ENCODE data around the gene SLC7A7. TPM values are rescaled to one million over a fixed set of nuclear protein-coding genes. Genes with fewer than 3 reads are reported as not detected.
"Not testable (repeated sequence)": the region's sequence is repeated elsewhere in the genome, so short reads cannot be mapped to it uniquely, and the experiment has no call there.

Gene SLC7A7
- total RNA-seq, 1 donor from 2014 or later: 33.7 TPM

DNA sequence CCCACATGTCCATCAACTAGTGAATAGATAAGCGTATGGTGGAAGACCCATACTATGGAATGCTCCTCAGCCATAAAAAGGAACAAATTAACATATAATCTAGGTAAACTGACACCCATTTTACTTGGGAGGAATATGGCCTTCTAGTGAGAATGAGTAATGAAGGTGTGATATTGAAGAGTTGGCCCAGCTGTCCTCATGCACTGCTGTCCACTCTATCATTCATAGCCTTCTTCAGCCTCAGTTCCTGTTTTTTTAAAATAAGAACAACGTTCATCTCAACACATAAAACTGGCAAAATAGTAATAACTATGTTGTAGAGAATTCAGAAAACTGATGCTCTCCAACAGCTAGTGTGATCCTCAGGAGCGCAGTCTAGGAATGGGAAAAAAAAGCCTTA is 75.2 kb downstream of the SLC7A7 start:
- intact Hi-C loops (cut with micrococcal nuclease): loop anchor here (10.0 kb wide), 1 partner anchor 85 kb away; no protein-coding TSS in a partner anchor

DNA sequence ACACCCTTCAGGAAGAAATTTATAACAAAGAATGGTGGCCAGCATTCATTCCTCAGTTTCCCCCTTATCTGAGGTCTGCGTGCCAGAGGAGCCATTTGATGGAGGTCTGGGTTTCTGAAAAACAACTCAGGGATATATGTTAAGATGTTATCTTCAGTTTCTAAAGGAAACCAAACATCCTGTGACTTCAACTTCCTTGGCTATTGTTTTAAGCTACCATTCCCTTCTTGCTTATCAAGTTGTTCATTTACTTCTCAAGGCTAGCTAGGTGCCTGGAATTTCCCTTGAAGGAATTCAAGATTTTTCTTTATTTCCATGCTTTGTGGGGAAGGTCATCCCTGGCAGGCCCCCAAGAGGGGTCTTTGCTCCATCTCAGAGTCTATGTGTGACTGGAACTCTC is 75.8 kb downstream of the SLC7A7 start:
- no peaks in the 10 kb centered on the region for H3K9me3 Mint-ChIP-seq
- no peak for TF ChIP-seq CTCF (IDR thresholded peaks at IDR 0.05)
- no peak overlapping the region for H3K4me3 Mint-ChIP-seq
- ATAC-seq (ENCODE audit: low read depth) (no peak), DNase-seq (no peak)
- H3K4me1 Mint-ChIP-seq: peaks cover 4% of the 10 kb centered on the region
- intact Hi-C loops (cut with micrococcal nuclease): no loop called here
- CTCF ChIA-PET: no interaction called here
- no peaks in the 10 kb centered on the region for H3K36me3 Mint-ChIP-seq (ENCODE audit: low read depth)
- H3K27me3 Mint-ChIP-seq: no peaks in the 10 kb centered on the region
- H3K27ac Mint-ChIP-seq: no peak overlapping the region
- POLR2A ChIA-PET: no interaction called here

More for the DNA sequence above, 75.2 kb downstream of the SLC7A7 start:
- Mint-ChIP-seq H3K9me3 (no peaks in the 10 kb centered on the region), H3K27ac (no peak overlapping the region), H3K4me3 (no peak overlapping the region), H3K27me3 (no peaks in the 10 kb centered on the region), H3K36me3 (ENCODE audit: low read depth) (no peaks in the 10 kb centered on the region), H3K4me1 (peaks cover 4% of the 10 kb centered on the region)
- DNase-seq (no peak), ATAC-seq (ENCODE audit: low read depth) (no peak)
- ChIA-PET CTCF (no interaction called here), POLR2A (no interaction called here)
- no peak for TF ChIP-seq CTCF (IDR thresholded peaks at IDR 0.05)

- Mint-ChIP-seq H3K9me3 (no peaks in the 10 kb centered on the region), H3K36me3 (ENCODE audit: low read depth) (no peaks in the 10 kb centered on the region), H3K27ac (no peak overlapping the region), H3K27me3 (no peaks in the 10 kb centered on the region), H3K4me3 (no peak overlapping the region), H3K4me1 (peaks cover 4% of the 10 kb centered on the region)
- CTCF ChIA-PET: no interaction called here
- no peak for TF ChIP-seq CTCF (IDR thresholded peaks at IDR 0.05)
- intact Hi-C loops (cut with micrococcal nuclease): no loop called here
- ATAC-seq (ENCODE audit: low read depth) (peak; percentile 57), DNase-seq (no peak)
- POLR2A ChIA-PET: interaction anchor here (0.7 kb wide), 1 partner anchor 12 kb away, joined by 3 read pairs; no protein-coding TSS in a partner anchor
Measured at GRCh38 chr14:22737052-22737451, 78.2 kb downstream of the SLC7A7 start.

DNA sequence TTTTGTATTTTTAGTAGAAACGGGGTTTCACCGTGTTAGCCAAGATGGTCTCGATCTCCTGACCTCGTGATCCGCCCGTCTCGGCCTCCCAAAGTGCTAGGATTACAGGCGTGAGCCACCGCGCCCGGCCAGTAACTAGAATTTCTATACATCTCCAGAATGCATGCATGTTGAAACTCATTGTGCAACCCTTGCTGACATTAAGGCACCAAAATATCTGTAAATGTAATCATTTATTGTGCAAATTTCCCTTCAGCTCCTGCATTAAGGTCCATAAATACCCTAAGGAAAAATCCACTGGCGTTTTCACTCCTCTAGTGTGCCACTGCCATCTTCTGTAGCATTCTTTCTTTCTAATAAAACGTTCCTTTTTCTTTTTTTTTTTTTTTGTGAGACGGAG is 78.9 kb downstream of the SLC7A7 start:
- ATAC-seq (ENCODE audit: low read depth); H3K9me3 Mint-ChIP-seq; H3K27ac Mint-ChIP-seq; H3K4me1 Mint-ChIP-seq; H3K4me3 Mint-ChIP-seq; DNase-seq; intact Hi-C loops (cut with micrococcal nuclease); CTCF ChIA-PET; H3K36me3 Mint-ChIP-seq (ENCODE audit: low read depth); H3K27me3 Mint-ChIP-seq: not testable (repeated sequence)
- POLR2A ChIA-PET: interaction anchor here (0.7 kb wide), 2 partner anchors 13 to 295 kb away, joined by 3 to 13 read pairs; no protein-coding TSS in a partner anchor

DNA sequence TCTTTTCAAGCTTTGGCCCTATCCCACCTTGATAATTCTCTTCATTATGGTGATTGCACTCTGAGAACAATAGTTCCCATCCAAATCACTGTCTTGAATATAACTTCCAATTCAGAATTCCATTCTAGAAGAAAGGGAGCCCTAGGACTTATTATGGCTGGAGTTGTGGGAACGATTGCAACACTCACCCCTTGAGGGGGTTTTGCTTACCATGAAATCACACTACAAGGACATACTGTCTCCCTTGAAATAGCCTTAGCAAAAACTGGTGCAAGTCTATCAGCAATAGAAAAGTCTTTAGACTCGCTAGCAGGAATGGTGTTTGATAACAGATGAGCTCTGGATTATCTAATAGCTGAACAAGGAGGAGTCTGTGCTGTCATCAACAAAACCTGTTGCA is 80.1 kb downstream of the SLC7A7 start:
- POLR2A ChIA-PET: no interaction called here
- peaks cover 4% of the 10 kb centered on the region for H3K4me1 Mint-ChIP-seq
- DNase-seq: no peak
- no peak overlapping the region for H3K4me3 Mint-ChIP-seq
- H3K27ac Mint-ChIP-seq: no peak overlapping the region
- no peak for ATAC-seq (ENCODE audit: low read depth)
- peaks cover 4% of the 10 kb centered on the region for H3K27me3 Mint-ChIP-seq
- no peak for TF ChIP-seq CTCF (IDR thresholded peaks at IDR 0.05)
- no peaks in the 10 kb centered on the region for H3K36me3 Mint-ChIP-seq (ENCODE audit: low read depth)
- H3K9me3 Mint-ChIP-seq: no peaks in the 10 kb centered on the region
- CTCF ChIA-PET: no interaction called here
- intact Hi-C loops (cut with micrococcal nuclease): no loop called here

DNA sequence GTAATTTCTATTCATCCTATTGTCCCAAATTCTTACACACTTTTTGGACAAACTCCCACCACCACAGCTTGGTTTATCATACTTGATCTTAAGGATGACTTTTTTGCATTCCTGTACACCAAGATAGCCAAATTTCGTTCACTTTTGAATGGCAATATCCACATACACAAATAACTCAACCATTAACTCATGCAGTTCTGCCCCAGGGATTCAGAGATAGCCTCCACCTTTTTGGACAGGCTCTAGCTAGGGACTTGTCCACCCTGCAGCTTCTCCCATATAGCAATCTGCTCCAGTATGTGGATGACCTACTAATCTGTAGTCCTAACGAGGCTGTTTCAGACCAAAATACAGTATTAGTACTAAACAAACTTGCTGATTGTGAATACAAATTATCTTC is 81.4 kb downstream of the SLC7A7 start:
- H3K9me3 Mint-ChIP-seq: no peaks in the 10 kb centered on the region
- peaks cover 4% of the 10 kb centered on the region for H3K4me1 Mint-ChIP-seq
- intact Hi-C loops (cut with micrococcal nuclease): no loop called here
- no peak overlapping the region for H3K27ac Mint-ChIP-seq
- no peak overlapping the region for H3K4me3 Mint-ChIP-seq
- H3K36me3 Mint-ChIP-seq (ENCODE audit: low read depth): no peaks in the 10 kb centered on the region
- DNase-seq (no peak), ATAC-seq (ENCODE audit: low read depth) (no peak)
- POLR2A ChIA-PET: no interaction called here
- no peak for TF ChIP-seq CTCF (IDR thresholded peaks at IDR 0.05)
- peaks cover 4% of the 10 kb centered on the region for H3K27me3 Mint-ChIP-seq
- CTCF ChIA-PET: no interaction called here

DNA sequence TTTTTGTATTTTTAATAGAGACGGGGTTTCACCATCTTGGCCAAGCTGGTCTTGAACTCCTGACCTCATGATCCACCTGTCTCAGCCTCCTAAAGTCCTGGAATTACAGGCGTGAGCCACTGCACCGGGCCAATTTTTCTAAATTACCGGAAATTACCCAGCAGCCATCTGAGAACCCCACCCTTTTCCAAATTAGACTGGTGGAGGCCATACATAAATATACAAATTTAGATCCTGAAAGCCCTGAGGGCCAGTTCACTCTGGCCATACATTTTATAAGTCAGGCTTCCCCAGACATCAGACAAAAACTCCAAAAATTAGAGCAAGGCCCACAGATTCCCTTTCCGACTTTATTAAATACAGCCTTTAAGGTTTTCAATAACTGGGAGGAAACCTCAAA is 83.2 kb downstream of the SLC7A7 start:
- H3K27ac Mint-ChIP-seq; intact Hi-C loops (cut with micrococcal nuclease); H3K9me3 Mint-ChIP-seq; H3K27me3 Mint-ChIP-seq; H3K4me3 Mint-ChIP-seq; DNase-seq; H3K36me3 Mint-ChIP-seq (ENCODE audit: low read depth); H3K4me1 Mint-ChIP-seq; CTCF ChIA-PET; ATAC-seq (ENCODE audit: low read depth): not testable (repeated sequence)
- POLR2A ChIA-PET: interaction anchor here (0.6 kb wide), 1 partner anchor 19 kb away, joined by 3 read pairs; no protein-coding TSS in a partner anchor
